Esophagus muscularis mucosa (tissue), 4 donors: ENCODE results near the gene EDC3. TPM values are rescaled to one million over a fixed set of nuclear protein-coding genes. Genes with fewer than 3 reads are reported as not detected.

Experiments used
- DNase-seq: peaks from one replicate; pipeline ENCODE4 v3.0.0-alpha.2; 2017; ENCODE audit errors: extremely low spot score
- H3K27ac ChIP-seq, 4 donors: fragments of 200-600 bp; sonication (generic); replicated peaks in 1 of 4; 1 replicate in 3 of 4; 2 replicates in 1 of 4; pipeline ENCODE4 v1.5.1; 2016 to 2019; ENCODE audit warnings: mild to moderate bottlenecking in 1 of 4
- H3K27me3 ChIP-seq, 4 donors: fragments of 200-600 bp; sonication (generic); one replicate each; pipeline versions ENCODE4 v1.5.1 to v1.6.0; 2016 to 2019
- H3K36me3 ChIP-seq, 4 donors: fragments of 200-600 bp; sonication (generic); one replicate each; pipeline ENCODE4 v1.5.1; 2016 to 2019
- H3K4me1 ChIP-seq, 4 donors: fragments of 200-600 bp; sonication (generic); one replicate each; pipeline ENCODE4 v1.5.1; 2016 to 2019
- H3K4me3 ChIP-seq, 4 donors: fragments of 200-600 bp; sonication (generic); 1 replicate in 2 of 4; 2 replicates in 2 of 4; pipeline ENCODE4 v1.5.1; 2016 to 2019; ENCODE audit warnings: mild to moderate bottlenecking in 4 of 4, moderate library complexity in 1 of 4
- H3K9me3 ChIP-seq, 4 donors: fragments of 200-600 bp; sonication (generic); 1 replicate in 3 of 4; 2 replicates in 1 of 4; pipeline ENCODE4 v1.5.1; 2016 to 2019
- CTCF ChIP-seq, 3 experiments: fragments of 200-600 bp in 2 of 3; fragments of 450-650 bp in 1 of 3; sonication (generic) in 2 of 3; IDR thresholded peaks; one replicate each; pipeline ENCODE4 v1.5.1; 2017 to 2019; ENCODE audit warnings: antibody characterized with exemption in 3 of 3, mild to moderate bottlenecking in 2 of 3, moderate library complexity in 1 of 3
- EP300 ChIP-seq: sonication (generic); formaldehyde crosslinking; IDR thresholded peaks from one replicate; pipeline ENCODE4 v1.6.1; 2017; ENCODE audit warnings: antibody characterized with exemption
- POLR2A ChIP-seq: fragments of 450-650 bp; IDR thresholded peaks from one replicate; pipeline ENCODE4 v1.6.1; 2017; ENCODE audit warnings: antibody characterized with exemption, moderate library complexity, mild to moderate bottlenecking, low read depth
- POLR2AphosphoS5 ChIP-seq, 2 donors: sonication (generic); formaldehyde crosslinking; IDR thresholded peaks; one replicate each; pipeline ENCODE4 v1.6.1; 2017; ENCODE audit warnings: antibody characterized with exemption in 2 of 2
- WGBS: methylation state at CpG from one replicate; pipeline ENCODE4 v1.1.5; 2018; 5-methylcytosine and 5-hydroxymethylcytosine counted together
- intact Hi-C: fragments of 100-400 bp; cut with DNase I; formaldehyde crosslinking; loops from one replicate; pipeline ENCODE4 v1.15.1; 2023
- total RNA-seq, 4 donors: library from RNA; depleted of rRNA; stranded (reverse); fragments of >200 nt; gene quantifications; one replicate each; pipeline versions ENCODE4 v1.1.0 to v1.2.1, GENCODE V29; 2016

EDC3 gene
- total RNA-seq, 4 donors from 2014 or later, result 9.6 to 19.5 (median 17.9) TPM

GRCh38 chr15:74710319-74711094 lies 14.7 kb upstream of the EDC3 start:
- Histone ChIP-seq H3K36me3 (no peaks in the 10 kb centered on the region), H3K27ac (no peak overlapping the region), H3K27me3 (peaks cover 0 to 18% (median 0%) of the 10 kb centered on the region in 4 donors), H3K9me3 (no peaks in the 10 kb centered on the region), H3K4me1 (no peaks in the 10 kb centered on the region), H3K4me3 (no peak overlapping the region)
- WGBS, result 41% methylated on average over 3 of the region's 3 CpGs
- no peak for DNase-seq
- no peak for TF ChIP-seq POLR2AphosphoS5 (IDR thresholded peaks at IDR 0.05)
- TF ChIP-seq POLR2A, result no peak
- TF ChIP-seq CTCF (IDR thresholded peaks at IDR 0.05), result no peak
- TF ChIP-seq EP300, result no peak
- intact Hi-C loops, result no loop called here

- intact Hi-C loops, result no loop called here
- no peaks in the 10 kb centered on the region for H3K9me3 ChIP-seq
- TF ChIP-seq EP300 (no peak), POLR2AphosphoS5 (IDR thresholded peaks at IDR 0.05) (no peak), POLR2A (no peak), CTCF (IDR thresholded peaks at IDR 0.05) (no peak)
- no peak for DNase-seq
- 62% methylated on average over 3 of the region's 3 CpGs for WGBS
- peaks cover 0 to 18% (median 0%) of the 10 kb centered on the region in 4 donors for H3K27me3 ChIP-seq
- no peak overlapping the region for H3K27ac ChIP-seq
- no peaks in the 10 kb centered on the region for H3K4me1 ChIP-seq
- H3K4me3 ChIP-seq, result no peak overlapping the region
- H3K36me3 ChIP-seq, result no peaks in the 10 kb centered on the region
These were observed 14.1 kb upstream of the EDC3 start for GRCh38 chr15:74709892-74710291.

GRCh38 chr15:74709011-74709410 lies 13.2 kb upstream of the EDC3 start:
- TF ChIP-seq POLR2AphosphoS5 (IDR thresholded peaks at IDR 0.05) (no peak), EP300 (no peak), POLR2A (no peak), CTCF (IDR thresholded peaks at IDR 0.05) (no peak)
- peaks cover 0 to 22% (median 0%) of the 10 kb centered on the region in 4 donors for H3K27me3 ChIP-seq
- 67% methylated on average over 1 of the region's 1 CpG for WGBS

GRCh38 chr15:74696808-74697207 lies 984 bp upstream of the EDC3 start:
- WGBS, result 71% methylated on average over 2 of the region's 2 CpGs
- TF ChIP-seq POLR2A (no peak), CTCF (IDR thresholded peaks at IDR 0.05) (no peak), EP300 (no peak), POLR2AphosphoS5 (IDR thresholded peaks at IDR 0.05) (no peak)
- intact Hi-C loops, result loop anchor here (10.0 kb wide), 1 partner anchor 152 kb away; the partner anchor contains the start of gene ARID3B
- DNase-seq, result no peak
- H3K9me3 ChIP-seq, result no peaks in the 10 kb centered on the region
- no peaks in the 10 kb centered on the region for H3K27me3 ChIP-seq
- no peaks in the 10 kb centered on the region for H3K36me3 ChIP-seq
- peak overlapping the region in 2 of 4 donors; percentile 85 to 89 for H3K27ac ChIP-seq
- H3K4me3 ChIP-seq, result peak overlapping the region; percentile 71 to 94 (median 89)
- H3K4me1 ChIP-seq, result peaks cover 14 to 37% (median 28%) of the 10 kb centered on the region in 4 donors

More at GRCh38 chr15:74709011-74709410, 13.2 kb upstream of the EDC3 start:
- H3K36me3 ChIP-seq, result no peaks in the 10 kb centered on the region
- no peaks in the 10 kb centered on the region for H3K4me1 ChIP-seq
- no peaks in the 10 kb centered on the region for H3K9me3 ChIP-seq
- intact Hi-C loops, result no loop called here
- no peak overlapping the region for H3K27ac ChIP-seq
- DNase-seq, result no peak
- H3K4me3 ChIP-seq, result no peak overlapping the region
